GM21786 (cell line): Measurements from ENCODE around the gene TIMM13.
A peak's percentile ranks its signal among the peaks of the same experiment; 100 is the strongest.
"Not testable (repeated sequence)": the region's sequence is repeated elsewhere in the genome, so short reads cannot be mapped to it uniquely, and the experiment has no call there.

Experiments
- ATAC-seq: cut with Tn5 transposase; IDR thresholded peaks from one replicate; pipeline ENCODE4 v1.9.1; 2021; ENCODE audit not compliant: unreplicated experiment

Gene TIMM13

DNA sequence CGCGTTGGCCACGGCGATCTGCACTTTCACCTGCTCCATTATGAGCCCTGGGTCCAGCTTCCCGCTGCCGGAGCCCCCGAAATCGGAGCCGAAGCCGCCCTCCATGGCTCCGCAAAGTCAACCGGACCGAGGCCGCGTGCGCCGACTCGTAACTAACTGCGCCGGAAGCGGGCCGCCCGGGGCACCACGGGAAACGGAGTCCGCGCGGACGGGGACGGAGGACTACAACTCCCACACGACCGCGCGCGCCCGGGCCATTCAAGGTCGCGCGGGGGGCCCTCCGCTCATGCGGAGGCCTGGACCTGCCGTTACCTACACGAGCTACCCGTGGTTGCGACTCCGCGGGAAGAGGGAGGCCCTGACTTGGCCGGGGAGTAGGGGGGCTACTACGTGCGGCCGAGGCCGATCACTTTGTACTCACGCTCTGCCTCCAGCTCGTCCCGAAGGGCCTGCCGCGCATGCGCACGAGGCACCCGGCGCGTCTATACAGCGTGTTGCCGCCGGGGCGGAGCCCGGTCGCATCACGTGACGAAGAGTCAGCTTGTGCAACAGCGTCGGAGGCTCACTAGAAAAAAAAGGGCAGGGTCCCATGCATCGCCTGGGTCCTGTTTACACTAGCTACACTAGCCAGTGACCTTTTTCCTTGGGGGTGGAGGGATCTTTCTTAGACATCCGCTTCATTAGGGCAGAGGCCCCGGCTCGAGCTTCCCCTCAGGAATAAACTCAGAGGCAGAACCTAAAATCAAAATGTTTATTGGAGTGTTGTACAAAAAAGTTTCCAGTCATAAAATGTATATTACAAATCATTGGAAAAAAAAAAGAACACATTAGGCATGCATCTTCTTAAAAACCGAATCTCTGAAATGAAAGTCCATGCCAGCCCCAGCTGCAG lies at the start of gene TIMM13:
Gene TIMM13 (minus strand): TSS at position 158 of the 892 bp plus-strand sequence. CDS start 53 bp downstream, at position 105.
- peak; percentile 74 for ATAC-seq

DNA sequence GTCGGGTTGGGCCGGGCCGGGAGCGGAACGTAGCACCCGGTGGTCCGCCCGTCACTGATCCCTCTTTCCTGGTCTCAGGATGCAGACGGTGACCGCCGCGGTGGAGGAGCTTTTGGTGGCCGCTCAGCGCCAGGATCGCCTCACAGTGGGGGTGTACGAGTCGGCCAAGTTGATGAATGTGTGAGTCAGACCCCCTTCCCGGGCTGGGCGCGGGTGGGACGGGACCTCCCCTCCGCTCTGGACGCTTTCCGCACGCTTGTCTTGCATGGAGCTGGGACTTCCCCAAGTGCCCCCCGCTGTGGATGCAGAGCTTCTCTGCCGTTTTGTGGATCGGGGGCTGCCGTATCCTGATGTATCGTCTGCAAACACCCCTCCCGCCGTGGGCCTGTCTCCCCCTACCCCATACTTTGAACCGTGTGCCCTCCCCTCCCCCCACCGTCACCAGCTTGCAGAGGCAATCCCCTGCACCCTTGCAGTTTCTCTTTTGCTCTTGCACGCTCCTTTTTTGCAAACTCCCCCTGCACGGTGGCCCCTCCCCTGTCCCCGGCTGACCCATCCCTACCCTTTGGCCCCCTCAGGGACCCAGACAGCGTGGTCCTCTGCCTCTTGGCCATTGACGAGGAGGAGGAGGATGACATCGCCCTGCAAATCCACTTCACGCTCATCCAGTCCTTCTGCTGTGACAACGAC lies 49.2 kb upstream of the TIMM13 start:
- ATAC-seq, result no peak

DNA sequence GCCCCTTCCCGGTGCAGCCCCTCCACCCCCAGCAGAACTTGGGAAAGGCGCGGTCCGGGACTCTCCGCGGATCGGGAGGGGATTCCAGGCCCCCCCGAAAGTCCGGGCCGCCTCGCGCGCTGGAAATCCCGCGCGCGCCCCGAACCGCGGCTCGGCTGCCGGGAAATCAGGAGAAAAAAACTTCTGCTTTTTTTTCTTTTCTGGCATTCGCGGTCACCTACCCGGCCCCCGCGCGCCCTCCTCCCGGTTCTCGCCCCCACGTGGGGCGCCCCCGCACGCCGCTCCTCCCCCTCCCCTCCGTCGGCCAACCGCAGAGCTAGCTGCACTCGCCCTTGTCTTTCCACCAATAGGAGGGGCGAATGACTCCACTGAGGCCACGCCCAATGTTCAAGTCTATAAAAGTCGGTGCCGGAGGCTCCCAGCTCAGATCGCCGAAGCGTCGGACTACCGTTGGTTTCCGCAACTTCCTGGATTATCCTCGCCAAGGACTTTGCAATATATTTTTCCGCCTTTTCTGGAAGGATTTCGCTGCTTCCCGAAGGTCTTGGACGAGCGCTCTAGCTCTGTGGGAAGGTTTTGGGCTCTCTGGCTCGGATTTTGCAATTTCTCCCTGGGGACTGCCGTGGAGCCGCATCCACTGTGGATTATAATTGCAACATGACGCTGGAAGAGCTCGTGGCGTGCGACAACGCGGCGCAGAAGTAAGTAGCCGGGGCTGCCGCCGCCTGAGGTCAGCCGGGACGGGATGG lies 48.5 kb upstream of the TIMM13 start, which contains the start of gene GADD45B:
Gene GADD45B (plus strand): TSS at position 426 of the 749 bp plus-strand sequence. CDS start 232 bp downstream, at position 658.
- ATAC-seq, result no peak

GRCh38 chr19:2475018-2475701 lies 47.8 kb upstream of the TIMM13 start:
- ATAC-seq, result no peak

DNA sequence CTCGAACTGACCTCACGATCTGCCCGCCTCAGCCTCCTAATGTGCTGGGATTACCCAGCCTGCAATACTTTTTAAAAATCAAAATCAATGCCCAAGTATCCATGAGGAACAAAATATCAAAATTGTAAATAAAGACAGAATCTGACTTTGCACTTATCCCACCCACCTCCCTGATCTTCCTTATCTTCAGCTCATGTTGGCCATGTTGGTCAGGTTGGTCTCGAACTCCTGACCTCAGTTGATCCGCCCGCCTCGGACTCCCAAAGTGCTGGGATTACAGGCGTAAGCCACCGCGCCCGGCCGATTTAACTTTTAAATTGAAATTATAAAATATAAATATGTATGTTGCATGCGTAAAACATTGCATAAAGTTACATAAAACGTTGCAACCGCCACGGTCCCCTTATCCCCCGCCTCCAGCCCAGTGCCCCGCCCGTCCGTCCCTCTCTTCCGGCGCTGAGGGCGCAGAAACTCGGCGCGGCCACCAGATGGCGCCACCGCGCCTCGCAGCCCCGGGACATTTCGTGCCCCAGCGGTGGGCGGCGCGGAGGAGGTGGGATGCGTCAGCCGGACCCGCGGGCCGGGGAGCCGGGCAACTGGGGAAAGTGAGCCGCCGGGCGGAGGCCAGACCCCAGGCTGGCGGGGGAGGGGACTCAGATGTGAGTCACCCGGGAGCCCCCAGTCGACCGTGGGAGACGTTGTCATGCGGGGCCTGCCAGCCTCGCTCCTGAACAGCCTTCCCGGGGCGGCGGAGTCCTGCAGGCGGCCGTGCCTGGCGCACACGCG lies 47.0 kb upstream of the TIMM13 start:
- ATAC-seq, result no peak

GRCh38 chr19:2469915-2470200 lies 42.5 kb upstream of the TIMM13 start:
- not testable (repeated sequence) for ATAC-seq

DNA sequence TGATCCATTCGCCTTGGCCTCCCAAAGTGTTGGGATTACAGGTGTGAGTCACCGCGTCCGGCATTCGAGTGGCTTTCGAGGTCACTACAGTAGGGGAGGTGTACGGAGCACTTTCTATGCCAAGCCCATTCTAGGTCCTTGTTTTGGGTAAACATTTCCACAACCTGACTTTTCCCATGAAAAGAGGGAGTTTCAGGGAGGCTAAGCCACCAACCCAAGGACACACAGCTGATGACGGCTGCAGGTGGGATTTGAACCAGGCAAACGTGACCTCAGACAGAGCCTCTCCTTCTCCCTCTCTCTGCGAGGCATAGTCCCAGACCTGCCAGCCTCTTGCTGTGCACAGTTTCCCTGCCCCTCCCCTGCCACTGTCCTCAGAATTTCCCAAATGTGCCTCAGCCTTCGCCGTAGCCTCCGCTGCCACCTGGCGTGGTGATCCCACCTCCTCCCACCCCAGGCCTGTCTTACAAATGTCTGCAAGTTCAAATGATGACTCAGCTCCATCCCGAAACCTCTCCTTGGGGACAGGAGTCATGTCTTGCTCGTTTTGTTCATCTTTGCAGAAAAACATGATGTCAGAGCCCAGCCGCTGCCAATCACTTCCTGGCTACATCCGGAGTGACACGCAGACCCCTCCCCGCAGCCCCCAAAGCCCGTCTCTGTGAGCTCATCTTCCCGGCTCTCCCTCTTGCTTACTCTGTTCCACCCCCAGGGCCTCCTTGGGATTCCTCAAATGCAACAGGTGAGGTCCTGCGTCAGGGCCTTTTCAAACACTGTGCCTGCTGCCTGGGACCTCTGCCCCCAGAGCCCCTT lies 41.9 kb upstream of the TIMM13 start:
- no peak for ATAC-seq

GRCh38 chr19:2468596-2468995 lies 41.2 kb upstream of the TIMM13 start:
- no peak for ATAC-seq

- no peak for ATAC-seq
Measured at GRCh38 chr19:2464389-2464788, 37.0 kb upstream of the TIMM13 start.

- ATAC-seq, result not testable (repeated sequence)
Measured at GRCh38 chr19:2463694-2464093, 36.3 kb upstream of the TIMM13 start.

- ATAC-seq, result no peak
Measured at GRCh38 chr19:2462635-2463421, 35.4 kb upstream of the TIMM13 start.

DNA sequence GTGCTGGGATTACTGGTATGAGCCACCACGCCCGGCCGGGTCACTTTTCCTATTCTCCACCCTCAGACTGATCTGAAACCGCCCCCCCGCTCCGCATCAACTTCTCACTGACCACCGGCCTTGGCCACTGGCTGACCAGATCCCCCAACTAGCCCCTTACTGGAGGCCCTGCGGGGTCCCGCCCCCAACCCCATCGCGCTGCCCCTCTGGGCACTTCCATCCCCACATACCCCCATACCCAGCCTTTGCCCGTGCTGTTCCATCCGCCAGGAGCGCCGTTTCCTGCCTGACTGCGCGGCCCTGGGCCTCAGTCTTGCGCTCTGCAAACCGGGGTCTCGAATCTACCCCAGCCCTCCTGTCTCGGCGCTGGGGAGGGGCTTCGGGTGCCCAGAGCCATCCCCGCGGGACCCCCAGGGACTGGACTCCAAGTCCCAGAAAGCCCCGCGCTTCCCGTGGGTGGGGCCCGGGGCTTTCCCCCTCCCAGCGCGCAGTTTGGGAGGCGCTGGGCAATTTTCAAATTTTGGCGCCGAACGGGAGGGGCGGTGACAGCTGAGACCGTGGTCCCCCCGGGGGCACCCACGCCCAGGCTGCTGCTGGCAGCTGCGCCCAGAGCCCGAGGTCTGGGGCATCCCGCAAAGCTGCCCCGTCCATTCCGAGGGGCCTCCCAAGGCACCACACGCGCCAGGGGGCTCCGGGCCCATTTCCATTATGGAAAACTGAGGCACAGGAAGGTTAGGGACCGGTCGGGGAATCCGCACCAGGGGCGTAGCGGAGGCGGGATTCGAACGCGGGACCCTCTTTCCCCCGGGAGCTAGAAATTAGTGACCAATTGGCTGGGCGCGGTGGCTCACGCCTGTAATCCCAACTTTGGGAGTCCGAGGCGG lies 34.6 kb upstream of the TIMM13 start:
- ATAC-seq, result no peak

GRCh38 chr19:2460245-2460644 lies 32.9 kb upstream of the TIMM13 start:
- ATAC-seq, result no peak

GRCh38 chr19:2458776-2459175 lies 31.4 kb upstream of the TIMM13 start:
- ATAC-seq, result not testable (repeated sequence)

DNA sequence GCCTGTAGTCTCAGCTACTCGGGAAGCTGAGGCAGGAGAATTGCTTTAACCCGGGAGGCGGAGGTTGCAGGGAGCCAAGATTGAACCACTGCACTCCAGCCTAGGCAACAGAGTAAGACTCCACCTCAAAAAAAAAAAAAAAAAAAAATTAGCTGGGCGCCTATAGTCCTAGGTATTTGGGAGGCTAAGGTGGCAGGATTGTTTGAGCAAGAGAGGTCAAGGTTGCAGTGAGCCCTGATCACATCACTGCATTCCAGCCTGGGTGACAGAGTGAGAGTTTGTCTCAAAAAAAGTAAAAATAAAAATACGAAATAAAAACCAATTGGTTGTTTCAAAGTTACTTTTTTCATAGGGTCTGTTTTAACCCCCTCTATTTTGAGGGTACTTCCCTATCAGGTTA lies 30.7 kb upstream of the TIMM13 start:
- ATAC-seq, result no peak

- no peak for ATAC-seq
Measured at GRCh38 chr19:2457394-2458037, 30.1 kb upstream of the TIMM13 start.
